HEK293 (cell line): ENCODE data around the gene C14orf93.

Source experiments
- CTCF ChIP-seq: fragments of 450-650 bp; formaldehyde crosslinking; IDR thresholded peaks from 2 replicates; pipeline ENCODE4 v1.5.1; 2016; ENCODE audit warnings: missing biosample characterization, missing genetic modification characterization
- HOXA7 ChIP-seq: sonication (generic); formaldehyde crosslinking; IDR thresholded peaks from 2 replicates; pipeline ENCODE4 v1.8.1; 2022; ENCODE audit warnings: missing genetic modification reagents, borderline replicate concordance
- HOXC10 ChIP-seq: sonication (generic); formaldehyde crosslinking; IDR thresholded peaks from 2 replicates; pipeline ENCODE4 v1.8.1; 2023; ENCODE audit warnings: mild to moderate bottlenecking, missing genetic modification reagents
- REST ChIP-seq: fragments of 450-650 bp; formaldehyde crosslinking; IDR thresholded peaks from 2 replicates; pipeline ENCODE4 v1.5.1; 2016; ENCODE audit warnings: missing biosample characterization, missing genetic modification characterization
- ZBTB21 ChIP-seq: fragments of 450-650 bp; formaldehyde crosslinking; IDR thresholded peaks from 2 replicates; pipeline ENCODE4 v1.5.1; 2017; ENCODE audit warnings: missing biosample characterization, missing genetic modification characterization
- ZNF148 ChIP-seq: fragments of 450-650 bp; formaldehyde crosslinking; IDR thresholded peaks from 2 replicates; pipeline ENCODE4 v1.5.0; 2017; ENCODE audit warnings: missing biosample characterization, missing genetic modification characterization, borderline replicate concordance

GRCh38 chr14:22987291-22987690 is 22.7 kb downstream of the C14orf93 start:
- TF ChIP-seq ZNF148, result no peak
- no peak for TF ChIP-seq CTCF (tag by site-specific recombination)
- TF ChIP-seq HOXC10 (CRISPR knock-in tag), result no peak
- TF ChIP-seq HOXA7 (CRISPR knock-in tag), result no peak
- TF ChIP-seq REST (tag by site-specific recombination), result no peak
- no peak for TF ChIP-seq ZBTB21 (tag by site-specific recombination)
